Left ventricle myocardium inferior (tissue), 1 donor: Measurements from ENCODE around the gene CYFIP1. TPM values are rescaled to one million over a fixed set of nuclear protein-coding genes. Genes with fewer than 3 reads are reported as not detected.

Experiments
- DNase-seq: peaks from one replicate; pipeline ENCODE4 v3.0.0-alpha.2; 2020
- H3K27ac ChIP-seq: fragments of 200-600 bp; replicated peaks from 2 replicates; pipeline ENCODE4 v1.8.0; 2021
- H3K27me3 ChIP-seq: fragments of 200-600 bp; 2 replicates; pipeline ENCODE4 v1.8.0; 2021; ENCODE audit warnings: low read depth
- H3K36me3 ChIP-seq: fragments of 200-600 bp; 2 replicates; pipeline ENCODE4 v1.8.0; 2021
- H3K4me1 ChIP-seq: fragments of 200-600 bp; 2 replicates; pipeline ENCODE4 v1.8.0; 2021
- H3K4me3 ChIP-seq: fragments of 200-600 bp; 2 replicates; pipeline ENCODE4 v1.8.0; 2021; ENCODE audit warnings: mild to moderate bottlenecking, moderate library complexity
- H3K9me3 ChIP-seq: fragments of 200-600 bp; replicated peaks from 2 replicates; pipeline ENCODE4 v1.8.0; 2021
- CTCF ChIP-seq: fragments of 200-600 bp; IDR thresholded peaks from 2 replicates; pipeline ENCODE4 v1.8.0; 2021; ENCODE audit warnings: antibody characterized with exemption, mild to moderate bottlenecking, borderline replicate concordance
- intact Hi-C: fragments of 100-400 bp; cut with micrococcal nuclease; formaldehyde crosslinking; loops from one replicate; pipeline ENCODE4 v1.11.0; 2022
- total RNA-seq: library from RNA; stranded (reverse); fragmentation: NEBNext Ultra II Directional; extraction: Animal tissue kit (Norgen Biotek cat#: 25700); gene quantifications from one replicate; pipeline ENCODE4 v1.2.1, GENCODE V29; 2021
- donor health status: DM: no; HTN: yes; CAD: no; lungs with severe emphysema.

Gene CYFIP1
- total RNA-seq, 1 donor from 2014 or later, result 24.1 TPM

GRCh38 chr15:22892333-22892732, 87.8 kb downstream of the CYFIP1 start:
- H3K9me3 ChIP-seq, result no peaks in the 10 kb centered on the region
- H3K27me3 ChIP-seq, result no peaks in the 10 kb centered on the region
- no peak for TF ChIP-seq CTCF
- H3K4me1 ChIP-seq, result peaks cover 7% of the 10 kb centered on the region
- peak; percentile 5 for DNase-seq
- intact Hi-C loops, result no loop called here
- H3K27ac ChIP-seq, result no peak overlapping the region
- H3K36me3 ChIP-seq, result peaks cover 60% of the 10 kb centered on the region
- no peak overlapping the region for H3K4me3 ChIP-seq

- intact Hi-C loops, result no loop called here
- Histone ChIP-seq H3K36me3 (peaks cover 55% of the 10 kb centered on the region), H3K9me3 (no peaks in the 10 kb centered on the region), H3K4me1 (peaks cover 7% of the 10 kb centered on the region), H3K27me3 (no peaks in the 10 kb centered on the region), H3K27ac (no peak overlapping the region), H3K4me3 (no peak overlapping the region)
- TF ChIP-seq CTCF, result no peak
- peak; percentile 7 for DNase-seq
Measured at GRCh38 chr15:22891426-22892210, 88.5 kb downstream of the CYFIP1 start.

- Histone ChIP-seq H3K27ac (no peak overlapping the region), H3K4me3 (no peak overlapping the region), H3K36me3 (peaks cover 53% of the 10 kb centered on the region), H3K4me1 (peaks cover 7% of the 10 kb centered on the region), H3K9me3 (no peaks in the 10 kb centered on the region), H3K27me3 (no peaks in the 10 kb centered on the region)
- intact Hi-C loops, result no loop called here
- no peak for TF ChIP-seq CTCF
- DNase-seq, result no peak
Measured at GRCh38 chr15:22890296-22890695, 89.9 kb downstream of the CYFIP1 start.

- intact Hi-C loops, result no loop called here
- H3K36me3 ChIP-seq, result peaks cover 53% of the 10 kb centered on the region
Measured at GRCh38 chr15:22889146-22889818, 90.9 kb downstream of the CYFIP1 start.

More at GRCh38 chr15:22889146-22889818, 90.9 kb downstream of the CYFIP1 start:
- no peak for TF ChIP-seq CTCF
- DNase-seq, result no peak
- Histone ChIP-seq H3K27me3 (no peaks in the 10 kb centered on the region), H3K9me3 (no peaks in the 10 kb centered on the region), H3K27ac (no peak overlapping the region), H3K4me3 (no peak overlapping the region), H3K4me1 (peaks cover 7% of the 10 kb centered on the region)
